H1 (cell line): Measurements from ENCODE around the gene RPL22L1. TPM values are rescaled to one million over a fixed set of nuclear protein-coding genes. Genes with fewer than 3 reads are reported as not detected.
"Not testable (repeated sequence)": the region's sequence is repeated elsewhere in the genome, so short reads cannot be mapped to it uniquely, and the experiment has no call there.

Source experiments
- CTCF ChIA-PET: fragments of 300-600 bp; sonication (Branson Sonifier 250); formaldehyde crosslinking; loops from one replicate; lab custom pipeline; 2021; ENCODE audit not compliant: partially characterized antibody; lab: Charles Lee
- POLR2A ChIA-PET: fragments of 300-600 bp; sonication (Branson Sonifier 250); formaldehyde crosslinking; loops from one replicate; lab custom pipeline; 2021; ENCODE audit warnings: inconsistent platforms; ENCODE audit not compliant: partially characterized antibody; lab: Charles Lee
- DNase-seq, 2 experiments: peaks; one replicate each; pipeline versions ENCODE4 v3.0.0 to v3.0.0-alpha.2; 2010 to 2022; ENCODE audit warnings: low spot score in 2 of 2, low read depth in 1 of 2, mixed read lengths in 1 of 2
- FAIRE-seq: peaks from 2 replicates; lab custom pipeline; 2011; peaks lifted over from hg19 to GRCh38; lab: Jason Lieb, UNC
- H2AFZ ChIP-seq: 2 replicates; pipeline ENCODE4 v1.8.1; 2012; ENCODE audit warnings: low read length, inconsistent platforms
- H2AK5ac ChIP-seq: 2 replicates; pipeline ENCODE4 v1.6.1; 2013; ENCODE audit warnings: low read depth, low read length
- H2BK120ac ChIP-seq: replicated peaks from 2 replicates; pipeline ENCODE3; 2013; ENCODE audit warnings: low read depth, low read length, inconsistent platforms
- H2BK12ac ChIP-seq: 2 replicates; pipeline ENCODE4 v1.6.1; 2013; ENCODE audit warnings: low read depth, low read length
- H2BK15ac ChIP-seq: 2 replicates; pipeline ENCODE4 v1.6.1; 2013; ENCODE audit warnings: low read length
- H2BK20ac ChIP-seq: 2 replicates; pipeline ENCODE4 v1.6.1; 2013; ENCODE audit warnings: low read length
- H2BK5ac ChIP-seq: 2 replicates; pipeline ENCODE4 v1.6.1; 2013; ENCODE audit warnings: low read depth, low read length
- H3K14ac ChIP-seq: 2 replicates; pipeline ENCODE4 v1.6.1; 2013; ENCODE audit warnings: inconsistent platforms; ENCODE audit not compliant: insufficient read length
- H3K18ac ChIP-seq: 2 replicates; pipeline ENCODE4 v1.6.1; 2013; ENCODE audit warnings: low read length; ENCODE audit errors: extremely low read depth
- H3K23ac ChIP-seq: 2 replicates; pipeline ENCODE4 v1.6.1; 2013; ENCODE audit warnings: inconsistent platforms; ENCODE audit not compliant: insufficient read length
- H3K23me2 ChIP-seq: 2 replicates; pipeline ENCODE4 v1.6.1; 2013; ENCODE audit warnings: low read depth, low read length
- H3K27ac ChIP-seq: 2 replicates; pipeline ENCODE4 v1.6.1; 2011; ENCODE audit warnings: low read depth, low read length, inconsistent platforms
- H3K27me3 ChIP-seq, 4 experiments: replicated peaks in 1 of 4; 1 replicate in 1 of 4; 2 replicates in 3 of 4; pipeline versions ENCODE4 v1.6.1 to v1.8.1; 2011 to 2013; ENCODE audit warnings: low read length in 3 of 4, mild to moderate bottlenecking in 3 of 4, inconsistent platforms in 2 of 4, mixed read lengths in 2 of 4, moderate library complexity in 1 of 4; ENCODE audit not compliant: control insufficient read depth in 3 of 4, insufficient read depth in 3 of 4; ENCODE audit errors: extremely low read depth in 1 of 4
- H3K36me3 ChIP-seq, 4 experiments: 2 replicates each; pipeline versions ENCODE4 v1.6.1 to v1.8.1; 2011 to 2013; ENCODE audit warnings: mild to moderate bottlenecking in 4 of 4, low read length in 3 of 4, moderate library complexity in 2 of 4, control low read depth in 1 of 4, inconsistent platforms in 1 of 4; ENCODE audit not compliant: insufficient read depth in 4 of 4, control insufficient read depth in 2 of 4
- H3K4ac ChIP-seq: replicated peaks from 2 replicates; pipeline ENCODE3; 2013; ENCODE audit warnings: low read length, low read depth, mixed read lengths, inconsistent platforms; ENCODE audit not compliant: insufficient read length
- H3K4me1 ChIP-seq, 4 experiments: replicated peaks in 1 of 4; 1 replicate in 1 of 4; 2 replicates in 3 of 4; pipeline versions ENCODE4 v1.6.1 to v1.8.1; 2011 to 2013; ENCODE audit warnings: low read length in 3 of 4, inconsistent platforms in 2 of 4, mixed read lengths in 1 of 4; ENCODE audit not compliant: insufficient read depth in 4 of 4, control insufficient read depth in 3 of 4
- H3K4me2 ChIP-seq, 2 experiments: 2 replicates each; pipeline versions ENCODE4 v1.6.1 to v1.8.1; 2011 to 2013; ENCODE audit warnings: low read depth in 2 of 2, low read length in 2 of 2, control low read depth in 1 of 2, inconsistent platforms in 1 of 2, mild to moderate bottlenecking in 1 of 2; ENCODE audit not compliant: insufficient read depth in 1 of 2
- H3K4me3 ChIP-seq, 4 experiments: fragments of 200-600, 300-600 bp in 1 of 4; sonication (generic), shearing (Covaris generic), sonication (Bioruptor Twin) in 1 of 4; 2 replicates each; pipeline versions ENCODE4 v1.5.1 to v1.8.1; 2011 to 2016; ENCODE audit warnings: low read length in 4 of 4, low read depth in 3 of 4, control low read depth in 2 of 4, inconsistent platforms in 2 of 4, mild to moderate bottlenecking in 2 of 4, mixed read lengths in 1 of 4, moderate library complexity in 1 of 4; ENCODE audit not compliant: insufficient read depth in 2 of 4; ENCODE audit errors: extremely low read depth in 1 of 4
- H3K56ac ChIP-seq: replicated peaks from 2 replicates; pipeline ENCODE3; 2013; ENCODE audit warnings: low read depth, mild to moderate bottlenecking, mixed read lengths, low read length, inconsistent platforms; ENCODE audit not compliant: insufficient read length
- H3K79me1 ChIP-seq: 2 replicates; pipeline ENCODE4 v1.6.1; 2013; ENCODE audit warnings: low read depth, low read length, control low read depth
- H3K79me2 ChIP-seq, 2 experiments: 2 replicates each; pipeline versions ENCODE4 v1.6.1 to v1.8.1; 2012 to 2013; ENCODE audit warnings: low read length in 2 of 2, mild to moderate bottlenecking in 2 of 2, inconsistent platforms in 1 of 2; ENCODE audit not compliant: insufficient read depth in 2 of 2, control insufficient read depth in 1 of 2
- H3K9ac ChIP-seq, 4 experiments: replicated peaks in 1 of 4; 1 replicate in 1 of 4; 2 replicates in 3 of 4; pipeline versions ENCODE4 v1.6.1 to v1.8.1; 2011 to 2013; ENCODE audit warnings: low read depth in 3 of 4, low read length in 3 of 4, control low read depth in 2 of 4, mild to moderate bottlenecking in 2 of 4, moderate library complexity in 2 of 4, inconsistent platforms in 1 of 4; ENCODE audit errors: extremely low read depth in 1 of 4
- H3K9me3 ChIP-seq, 2 experiments: 2 replicates each; pipeline versions ENCODE4 v1.6.1 to v1.8.1; 2012 to 2013; ENCODE audit warnings: mild to moderate bottlenecking in 2 of 2, moderate library complexity in 2 of 2, control low read depth in 1 of 2, inconsistent platforms in 1 of 2, low read depth in 1 of 2, low read length in 1 of 2, mixed read lengths in 1 of 2; ENCODE audit not compliant: insufficient read depth in 2 of 2
- H4K20me1 ChIP-seq, 2 experiments: replicated peaks in 1 of 2; 2 replicates each; pipeline versions ENCODE3 to v1.8.1; 2011 to 2013; ENCODE audit warnings: inconsistent platforms in 2 of 2, low read length in 2 of 2, mild to moderate bottlenecking in 1 of 2; ENCODE audit not compliant: insufficient read depth in 2 of 2, control insufficient read depth in 1 of 2
- H4K5ac ChIP-seq: 2 replicates; pipeline ENCODE4 v1.6.1; 2013; ENCODE audit warnings: low read length, low read depth, mixed read lengths, inconsistent platforms; ENCODE audit not compliant: insufficient read length
- H4K8ac ChIP-seq: 2 replicates; pipeline ENCODE4 v1.8.0; 2013; ENCODE audit warnings: mild to moderate bottlenecking, moderate library complexity, low read length, inconsistent platforms; ENCODE audit not compliant: insufficient read depth; ENCODE audit errors: extremely low read depth
- H4K91ac ChIP-seq: replicated peaks from 2 replicates; pipeline ENCODE3; 2013; ENCODE audit warnings: low read length, mixed read lengths, inconsistent platforms; ENCODE audit not compliant: insufficient read length
- WGBS, 2 experiments: shearing (Covaris generic) in 1 of 2; methylation state at CpG; one replicate each; pipeline versions ENCODE4 v1.1.6 to v1.1.7; 2013 to 2015; ENCODE audit warnings: low lambda C conversion rate in 2 of 2, mixed read lengths in 2 of 2, inconsistent platforms in 1 of 2, low coverage in 1 of 2, missing lambda C conversion rate in 1 of 2; ENCODE audit not compliant: insufficient replicate concordance in 2 of 2, insufficient coverage in 1 of 2, insufficient read length in 1 of 2; ENCODE audit errors: extremely low coverage in 1 of 2, missing lambda C conversion rate in 1 of 2; 5-methylcytosine and 5-hydroxymethylcytosine counted together
- polyA plus RNA-seq, 7 experiments: library from polyadenylated mRNA; depleted of rRNA in 3 of 7; stranded (reverse) in 5 of 7; unstranded in 2 of 7; fragments of >200 nt in 5 of 7; fragments of 200-250 nt in 2 of 7; gene quantifications; 1 replicate in 5 of 7; 2 replicates in 1 of 7; 4 replicates in 1 of 7; pipeline versions ENCODE4 v1.2.1 to v1.2.3, GENCODE V29; 2011 to 2013; ENCODE audit warnings: missing spikeins in 2 of 7, mixed read lengths in 2 of 7
- total RNA-seq: library from RNA; stranded (reverse); fragmentation: NEBNext Ultra II Directional; extraction: Animal tissue kit (Norgen Biotek cat#: 25700); gene quantifications from 2 replicates; pipeline ENCODE4 v1.2.1, GENCODE V29; 2021

The RPL22L1 gene
- total and polyA plus RNA-seq, 2 of the 8 experiments (the other 6 are each of a cell fraction or from before 2014, with no cell fraction given), result 99.9 to 280 TPM

- not testable (repeated sequence) for H3K23ac ChIP-seq, H3K56ac ChIP-seq, H4K20me1 ChIP-seq, H4K5ac ChIP-seq, FAIRE-seq, H3K27me3 ChIP-seq, H3K14ac ChIP-seq, H3K23me2 ChIP-seq, H4K8ac ChIP-seq, H3K79me2 ChIP-seq, H3K4ac ChIP-seq, H3K79me1 ChIP-seq, H2BK15ac ChIP-seq, H3K36me3 ChIP-seq, H2AK5ac ChIP-seq, H3K4me3 ChIP-seq, H3K9ac ChIP-seq, H3K27ac ChIP-seq, DNase-seq, H3K9me3 ChIP-seq, H3K4me2 ChIP-seq
- 46% methylated on average over 2 of the region's 2 CpGs; no CpG with 5 or more reads in 1 of the 2 experiments for WGBS, 2 experiments
- ChIA-PET CTCF (interaction anchor here (1.2 to 1.6 kb wide), 3 partner anchors 31 to 404 kb away, joined by 3 to 9 read pairs (median 7); no protein-coding TSS in a partner anchor), POLR2A (interaction anchor here (0.8 kb wide), 1 partner anchor 18 kb away, joined by 3 read pairs; no protein-coding TSS in a partner anchor)
- H2AFZ ChIP-seq, result peak overlapping the region; percentile 4; the same call in 1 of the 2 replicates
- H2BK20ac ChIP-seq, result peak overlapping the region; percentile 90; the same call in 1 of the 2 replicates
- H3K18ac ChIP-seq, result peak overlapping the region; percentile 48; the same call in 1 of the 2 replicates
- H2BK120ac ChIP-seq, result peak overlapping the region; percentile 83
- 0 out of 2 replicates have a peak overlapping the region, but pooled peaks have one; percentile 12 for H2BK12ac ChIP-seq
- peak overlapping the region; percentile 81 for H4K91ac ChIP-seq
- peak overlapping the region; percentile 92; the same call in 1 of the 2 replicates for H2BK5ac ChIP-seq
- peaks cover 3 to 14% (median 9%) of the 10 kb centered on the region in 4 experiments for H3K4me1 ChIP-seq
Measured at GRCh38 chr3:170817471-170817870, 52.5 kb downstream of the RPL22L1 start.
